Activated T-helper 9 cell treated with anti-CD3 and anti-CD28 coated beads, Interleukin-2, amount 50 U/mL, for 16 hours (primary cell): Measurements from ENCODE around the gene PDGFD.

Experiments used
- DNase-seq: peaks from one replicate; pipeline ENCODE4 v3.0.0-alpha.2; 2020; ENCODE audit warnings: low read depth

Gene PDGFD

GRCh38 chr11:104000798-104001197 is 163.1 kb downstream of the PDGFD start:
- DNase-seq: no peak

GRCh38 chr11:103998826-103999508 is 165.0 kb downstream of the PDGFD start:
- DNase-seq: no peak

- DNase-seq: no peak
Measured at GRCh38 chr11:103997082-103997481, 166.9 kb downstream of the PDGFD start.

GRCh38 chr11:103995896-103996295 is 168.1 kb downstream of the PDGFD start:
- DNase-seq: no peak

- no peak for DNase-seq
Measured at GRCh38 chr11:103994518-103994917, 169.4 kb downstream of the PDGFD start.

GRCh38 chr11:103994094-103994493 is 169.9 kb downstream of the PDGFD start:
- DNase-seq: no peak

- DNase-seq: no peak
Measured at GRCh38 chr11:103993507-103993906, 170.4 kb downstream of the PDGFD start.

- no peak for DNase-seq
Measured at GRCh38 chr11:103988595-103988969, 175.4 kb downstream of the PDGFD start.

- no peak for DNase-seq
Measured at GRCh38 chr11:103987629-103988594, 176.0 kb downstream of the PDGFD start.

GRCh38 chr11:103985041-103985440 is 178.9 kb downstream of the PDGFD start:
- DNase-seq: no peak

GRCh38 chr11:103980108-103980507 is 183.8 kb downstream of the PDGFD start:
- DNase-seq: no peak

GRCh38 chr11:103978616-103979595 is 185.0 kb downstream of the PDGFD start:
- no peak for DNase-seq

- DNase-seq: no peak
Measured at GRCh38 chr11:103972013-103972412, 191.9 kb downstream of the PDGFD start.

- no peak for DNase-seq
Measured at GRCh38 chr11:103970701-103971249, 193.2 kb downstream of the PDGFD start.

- DNase-seq: no peak
Measured at GRCh38 chr11:103968685-103969084, 195.3 kb downstream of the PDGFD start.

- no peak for DNase-seq
Measured at GRCh38 chr11:103967985-103968384, 196.0 kb downstream of the PDGFD start.

GRCh38 chr11:103964390-103964789 is 199.6 kb downstream of the PDGFD start:
- DNase-seq: no peak

GRCh38 chr11:103963648-103964047 is 200.3 kb downstream of the PDGFD start:
- DNase-seq: no peak

GRCh38 chr11:103961010-103961409 is 202.9 kb downstream of the PDGFD start:
- DNase-seq: no peak

- DNase-seq: no peak
Measured at GRCh38 chr11:103960108-103960507, 203.8 kb downstream of the PDGFD start.

GRCh38 chr11:103959279-103959942 is 204.5 kb downstream of the PDGFD start:
- no peak for DNase-seq
